PFSK-1 (cell line): ENCODE data around the gene CWC15.

Experiments
- POLR2AphosphoS5 ChIP-seq: IDR thresholded peaks from 2 replicates; pipeline ENCODE4 v1.6.1; 2012; ENCODE audit warnings: low read depth, mild to moderate bottlenecking, control low read depth, low read length, moderate library complexity
- SIN3A ChIP-seq: IDR thresholded peaks from 2 replicates; pipeline ENCODE4 v1.6.1; 2012; ENCODE audit warnings: mild to moderate bottlenecking, low read length, moderate library complexity, borderline replicate concordance; ENCODE audit not compliant: insufficient read depth

- TF ChIP-seq SIN3A (peak; percentile 63; the same call in 1 of the 2 replicates), POLR2AphosphoS5 (peak; percentile 49)
Measured at GRCh38 chr11:94926698-94927237, 46.6 kb downstream of the CWC15 start.
